IPS DF 6.9 (cell line): Measurements from ENCODE around the gene PLCH1.

ENCODE experiments used
- DNase-seq: peaks from one replicate; pipeline ENCODE4 v3.0.0-alpha.2; 2013; ENCODE audit warnings: low read depth, low spot score
- H3K27ac ChIP-seq: one replicate; pipeline ENCODE4 v1.5.1; 2013; ENCODE audit warnings: low read length, control low read depth
- H3K27me3 ChIP-seq: 2 replicates; pipeline ENCODE4 v1.6.1; 2013; ENCODE audit warnings: mild to moderate bottlenecking, low read length; ENCODE audit not compliant: control insufficient read depth, insufficient read depth
- H3K36me3 ChIP-seq: 2 replicates; pipeline ENCODE4 v1.6.1; 2013; ENCODE audit warnings: low read length; ENCODE audit not compliant: control insufficient read depth, insufficient read depth
- H3K4me1 ChIP-seq: 2 replicates; pipeline ENCODE4 v1.6.1; 2013; ENCODE audit warnings: low read length; ENCODE audit not compliant: control insufficient read depth, insufficient read depth
- H3K4me3 ChIP-seq: 2 replicates; pipeline ENCODE4 v1.5.1; 2013; ENCODE audit warnings: mild to moderate bottlenecking, low read length
- H3K9me3 ChIP-seq: 2 replicates; pipeline ENCODE4 v1.6.1; 2013; ENCODE audit warnings: low read length, inconsistent platforms; ENCODE audit not compliant: control insufficient read depth, insufficient read depth
- WGBS: extraction: QIAGEN DNeasy Blood & Tissue Kit; methylation state at CpG from one replicate; pipeline ENCODE4 v1.1.7; 2013; ENCODE audit warnings: mixed read lengths, missing lambda C conversion rate; ENCODE audit not compliant: insufficient read length, insufficient coverage; 5-methylcytosine and 5-hydroxymethylcytosine counted together

Gene PLCH1

GRCh38 chr3:155550391-155550790 lies 194.5 kb downstream of the PLCH1 start:
- H3K36me3 ChIP-seq = no peaks in the 10 kb centered on the region; the same call in 1 of the 2 replicates
- no peak overlapping the region for H3K27ac ChIP-seq
- H3K4me3 ChIP-seq = no peak overlapping the region
- WGBS = 100% methylated on average over 1 of the region's 3 CpGs
- no peaks in the 10 kb centered on the region for H3K4me1 ChIP-seq
- H3K9me3 ChIP-seq = no peaks in the 10 kb centered on the region
- DNase-seq = no peak
- H3K27me3 ChIP-seq = no peaks in the 10 kb centered on the region

- Histone ChIP-seq H3K4me1 (no peaks in the 10 kb centered on the region), H3K27ac (no peak overlapping the region), H3K27me3 (no peaks in the 10 kb centered on the region), H3K4me3 (no peak overlapping the region), H3K9me3 (no peaks in the 10 kb centered on the region), H3K36me3 (no peaks in the 10 kb centered on the region; the same call in 1 of the 2 replicates)
- no CpG with 5 or more reads among the region's 2 CpGs for WGBS
- no peak for DNase-seq
These were observed 195.8 kb downstream of the PLCH1 start for GRCh38 chr3:155549087-155549486.

GRCh38 chr3:155548195-155548594 lies 196.7 kb downstream of the PLCH1 start:
- Histone ChIP-seq H3K9me3 (no peaks in the 10 kb centered on the region), H3K27ac (no peak overlapping the region), H3K36me3 (no peaks in the 10 kb centered on the region; the same call in 1 of the 2 replicates), H3K4me1 (no peaks in the 10 kb centered on the region), H3K4me3 (no peak overlapping the region), H3K27me3 (no peaks in the 10 kb centered on the region)
- WGBS = no CpG with 5 or more reads among the region's 2 CpGs
- no peak for DNase-seq

GRCh38 chr3:155535098-155535497 lies 209.8 kb downstream of the PLCH1 start:
- H3K9me3 ChIP-seq = no peaks in the 10 kb centered on the region; the same call in 1 of the 2 replicates
- H3K27me3 ChIP-seq = no peaks in the 10 kb centered on the region
- no peaks in the 10 kb centered on the region for H3K4me1 ChIP-seq
- no peaks in the 10 kb centered on the region; the same call in 1 of the 2 replicates for H3K36me3 ChIP-seq
- no peak overlapping the region for H3K27ac ChIP-seq
- H3K4me3 ChIP-seq = no peak overlapping the region
- no peak for DNase-seq
- WGBS = no CpG with 5 or more reads among the region's 3 CpGs

GRCh38 chr3:155528579-155528978 lies 216.3 kb downstream of the PLCH1 start:
- Histone ChIP-seq H3K36me3 (no peaks in the 10 kb centered on the region; the same call in 1 of the 2 replicates), H3K9me3 (no peaks in the 10 kb centered on the region; the same call in 1 of the 2 replicates), H3K4me1 (0 out of 2 replicates have a peak, but pooled peaks cover 2% of the 10 kb centered on the region), H3K27me3 (no peaks in the 10 kb centered on the region), H3K4me3 (no peak overlapping the region), H3K27ac (no peak overlapping the region)
- no peak for DNase-seq

- Histone ChIP-seq H3K36me3 (no peaks in the 10 kb centered on the region), H3K9me3 (no peaks in the 10 kb centered on the region), H3K27ac (no peak overlapping the region), H3K4me1 (0 out of 2 replicates have a peak, but pooled peaks cover 2% of the 10 kb centered on the region), H3K4me3 (no peak overlapping the region), H3K27me3 (no peaks in the 10 kb centered on the region)
- no CpG with 5 or more reads among the region's 5 CpGs for WGBS
- no peak for DNase-seq
These were observed 219.5 kb downstream of the PLCH1 start for GRCh38 chr3:155525324-155525833.

GRCh38 chr3:155520463-155520862 lies 224.4 kb downstream of the PLCH1 start:
- no CpG with 5 or more reads among the region's 2 CpGs for WGBS
- no peak for DNase-seq
- no peaks in the 10 kb centered on the region for H3K27me3 ChIP-seq

GRCh38 chr3:155519078-155519477 lies 225.8 kb downstream of the PLCH1 start:
- Histone ChIP-seq H3K9me3 (no peaks in the 10 kb centered on the region), H3K27me3 (no peaks in the 10 kb centered on the region), H3K27ac (no peak overlapping the region), H3K36me3 (0 out of 2 replicates have a peak, but pooled peaks cover 2% of the 10 kb centered on the region), H3K4me3 (no peak overlapping the region), H3K4me1 (no peaks in the 10 kb centered on the region)
- no CpG with 5 or more reads among the region's 3 CpGs for WGBS
- no peak for DNase-seq

More at GRCh38 chr3:155520463-155520862, 224.4 kb downstream of the PLCH1 start:
- Histone ChIP-seq H3K36me3 (no peaks in the 10 kb centered on the region), H3K4me1 (no peaks in the 10 kb centered on the region), H3K4me3 (no peak overlapping the region), H3K9me3 (no peaks in the 10 kb centered on the region), H3K27ac (no peak overlapping the region)

- no peak overlapping the region for H3K27ac ChIP-seq
- 0 out of 2 replicates have a peak, but pooled peaks cover 2% of the 10 kb centered on the region for H3K36me3 ChIP-seq
- WGBS = no CpG with 5 or more reads among the region's 1 CpG
- H3K9me3 ChIP-seq = no peaks in the 10 kb centered on the region
- DNase-seq = no peak
- no peaks in the 10 kb centered on the region for H3K4me1 ChIP-seq
- H3K27me3 ChIP-seq = no peaks in the 10 kb centered on the region
- H3K4me3 ChIP-seq = no peak overlapping the region
These were observed 227.0 kb downstream of the PLCH1 start for GRCh38 chr3:155517903-155518302.

- Histone ChIP-seq H3K4me3 (no peak overlapping the region), H3K4me1 (peaks cover 3% of the 10 kb centered on the region; the same call in 1 of the 2 replicates), H3K27me3 (no peaks in the 10 kb centered on the region), H3K9me3 (no peaks in the 10 kb centered on the region), H3K27ac (no peak overlapping the region), H3K36me3 (0 out of 2 replicates have a peak, but pooled peaks cover 2% of the 10 kb centered on the region)
- DNase-seq = no peak
- no CpG with 5 or more reads among the region's 2 CpGs for WGBS
These were observed 228.4 kb downstream of the PLCH1 start for GRCh38 chr3:155516439-155516838.

- no peaks in the 10 kb centered on the region for H3K27me3 ChIP-seq
- no CpG with 5 or more reads among the region's 5 CpGs for WGBS
- H3K9me3 ChIP-seq = no peaks in the 10 kb centered on the region
- no peak overlapping the region for H3K27ac ChIP-seq
- DNase-seq = no peak
- peaks cover 3% of the 10 kb centered on the region; the same call in 1 of the 2 replicates for H3K4me1 ChIP-seq
- 0 out of 2 replicates have a peak, but pooled peaks cover 2% of the 10 kb centered on the region for H3K36me3 ChIP-seq
- no peak overlapping the region for H3K4me3 ChIP-seq
These were observed 232.0 kb downstream of the PLCH1 start for GRCh38 chr3:155512867-155513261.
